Measurements from ENCODE around the gene MELTF.
A peak's percentile ranks its signal among the peaks of the same experiment; 100 is the strongest.
"Not testable (repeated sequence)": the region's sequence is repeated elsewhere in the genome, so short reads cannot be mapped to it uniquely, and the experiment has no call there.

MELTF gene

DNA sequence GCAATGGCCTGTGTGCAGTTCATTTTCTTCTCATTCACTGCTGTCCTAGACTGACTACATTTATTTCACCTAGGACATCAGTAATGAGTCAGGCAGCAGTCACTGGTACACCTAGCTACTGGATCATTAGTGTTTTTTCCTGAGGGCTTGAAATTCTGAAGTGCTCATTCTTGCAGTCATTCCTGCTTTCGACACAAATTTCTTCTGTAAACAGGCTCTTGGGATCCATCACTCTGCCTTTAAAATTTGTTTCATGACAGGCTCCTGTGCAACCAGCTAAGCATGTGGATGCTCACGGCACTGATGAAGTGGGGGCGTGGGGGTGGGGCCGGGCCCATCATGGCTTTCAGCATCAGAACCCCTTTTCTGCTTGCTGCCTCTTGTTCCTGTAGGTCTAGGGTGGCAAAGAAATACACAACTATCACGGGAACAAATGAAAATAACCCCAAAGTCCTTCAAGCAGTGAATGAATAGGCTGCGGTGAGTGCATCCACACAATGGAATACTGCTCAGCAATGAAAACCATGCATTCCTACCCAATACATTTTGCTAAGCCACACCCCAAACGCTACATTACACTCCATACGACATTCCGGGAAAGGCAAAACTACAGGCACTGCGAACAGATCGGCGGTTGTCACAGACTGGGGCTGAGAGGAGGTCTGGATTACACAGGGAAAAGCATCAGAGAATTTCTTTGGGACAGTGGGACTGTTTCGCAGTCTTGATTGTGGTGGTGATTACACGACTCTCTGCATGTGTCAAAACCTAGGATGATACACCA is 9.3 kb upstream of the MELTF start:
- H3K27ac ChIP-seq (ENCODE audit: low read depth in 2 of 2, low read length in 2 of 2): no peak overlapping the region
- no peak overlapping the region for H3K9ac ChIP-seq (ENCODE audit: low read depth in 1 of 2, low read length in 2 of 2)
- peaks cover 3 to 16% of the 10 kb centered on the region in 2 donors for H3K36me3 ChIP-seq (ENCODE audit: control insufficient read depth in 2 of 2, insufficient read depth in 2 of 2, low read length in 2 of 2)
- H3K9me3 ChIP-seq (ENCODE audit: control insufficient read depth in 2 of 2, low read length in 2 of 2): no peaks in the 10 kb centered on the region
- H3K27me3 ChIP-seq (ENCODE audit: control insufficient read depth in 2 of 2, insufficient read depth in 2 of 2, low read length in 2 of 2): peaks cover 0 to 6% of the 10 kb centered on the region in 2 donors
- no peak overlapping the region for H3K4me3 ChIP-seq (ENCODE audit: low read length in 2 of 2)
- H3K4me1 ChIP-seq (ENCODE audit: control insufficient read depth in 2 of 2, insufficient read depth in 2 of 2, low read length in 2 of 2): no peaks in the 10 kb centered on the region

DNA sequence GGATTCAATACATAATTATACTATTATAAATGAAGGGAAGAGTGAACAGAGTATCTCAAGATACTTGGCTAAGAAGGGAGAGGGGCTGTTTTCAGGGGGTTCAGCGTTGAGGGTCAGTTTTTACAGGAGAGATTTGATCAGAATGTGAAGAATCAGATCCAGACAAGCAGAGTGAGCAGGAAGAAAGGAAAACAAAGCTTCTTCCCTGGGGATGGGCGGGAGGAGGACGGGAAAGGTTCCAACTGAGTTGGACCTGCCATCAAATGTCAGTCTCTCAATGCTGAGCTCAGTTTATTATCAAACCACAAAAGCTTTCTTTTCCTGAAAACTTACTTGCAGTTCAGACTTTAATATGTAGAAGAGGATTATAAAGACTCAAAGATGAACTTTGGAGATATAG is 6.0 kb upstream of the MELTF start:
- no peak overlapping the region for H3K4me3 ChIP-seq (ENCODE audit: low read length in 2 of 2)
- H3K4me1 ChIP-seq (ENCODE audit: control insufficient read depth in 2 of 2, insufficient read depth in 2 of 2, low read length in 2 of 2): peaks cover 0 to 4% of the 10 kb centered on the region in 2 donors

DNA sequence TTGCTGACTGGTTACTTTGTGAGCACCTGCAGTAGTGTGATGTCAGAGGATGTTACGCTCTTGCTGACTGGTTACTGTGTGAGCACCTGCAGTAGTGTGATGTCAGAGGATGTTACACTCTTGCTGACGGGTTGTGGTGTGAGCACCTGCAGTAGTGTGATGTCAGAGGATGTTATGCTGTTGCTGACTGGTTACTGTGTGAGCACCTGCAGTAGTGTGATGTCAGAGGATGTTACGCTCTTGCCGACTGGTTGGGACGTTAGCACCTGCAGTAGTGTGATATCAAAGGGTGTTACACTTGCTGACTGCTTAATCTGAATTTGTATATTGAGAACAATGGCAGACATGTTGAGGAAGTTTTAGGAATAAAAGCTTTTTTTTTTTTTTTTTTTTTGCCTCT is 5.2 kb upstream of the MELTF start:
- not testable (repeated sequence) for H3K4me1 ChIP-seq (ENCODE audit: control insufficient read depth in 2 of 2, insufficient read depth in 2 of 2, low read length in 2 of 2); H3K27ac ChIP-seq (ENCODE audit: low read depth in 2 of 2, low read length in 2 of 2); H3K9ac ChIP-seq (ENCODE audit: low read depth in 1 of 2, low read length in 2 of 2); H3K36me3 ChIP-seq (ENCODE audit: control insufficient read depth in 2 of 2, insufficient read depth in 2 of 2, low read length in 2 of 2); H3K27me3 ChIP-seq (ENCODE audit: control insufficient read depth in 2 of 2, insufficient read depth in 2 of 2, low read length in 2 of 2); H3K4me3 ChIP-seq (ENCODE audit: low read length in 2 of 2); H3K9me3 ChIP-seq (ENCODE audit: control insufficient read depth in 2 of 2, low read length in 2 of 2)

More for the DNA sequence above, 6.0 kb upstream of the MELTF start:
- Histone ChIP-seq H3K9ac (ENCODE audit: low read depth in 1 of 2, low read length in 2 of 2) (no peak overlapping the region), H3K9me3 (ENCODE audit: control insufficient read depth in 2 of 2, low read length in 2 of 2) (no peaks in the 10 kb centered on the region), H3K27me3 (ENCODE audit: control insufficient read depth in 2 of 2, insufficient read depth in 2 of 2, low read length in 2 of 2) (peaks cover 0 to 6% of the 10 kb centered on the region in 2 donors), H3K27ac (ENCODE audit: low read depth in 2 of 2, low read length in 2 of 2) (no peak overlapping the region), H3K36me3 (ENCODE audit: control insufficient read depth in 2 of 2, insufficient read depth in 2 of 2, low read length in 2 of 2) (no peaks in the 10 kb centered on the region)

DNA sequence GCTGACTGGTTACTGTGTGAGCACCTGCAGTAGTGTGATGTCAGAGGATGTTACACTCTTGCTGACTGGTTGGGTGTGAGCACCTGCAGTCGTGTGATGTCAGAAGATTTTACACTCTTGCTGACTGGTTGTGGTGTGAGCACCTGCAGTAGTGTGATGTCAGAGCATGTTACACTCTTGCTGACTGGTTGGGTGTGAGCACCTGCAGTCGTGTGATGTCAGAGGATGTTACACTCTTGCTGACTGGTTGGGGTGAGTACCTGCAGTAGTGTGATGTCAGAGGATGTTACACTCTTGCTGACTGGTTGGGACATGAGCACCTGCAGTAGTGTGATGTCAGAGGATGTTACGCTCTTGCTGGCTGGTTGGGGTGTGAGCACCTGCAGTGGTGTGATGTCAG is 4.1 kb upstream of the MELTF start:
- not testable (repeated sequence) for H3K4me3 ChIP-seq (ENCODE audit: low read length in 2 of 2); H3K27me3 ChIP-seq (ENCODE audit: control insufficient read depth in 2 of 2, insufficient read depth in 2 of 2, low read length in 2 of 2); H3K9ac ChIP-seq (ENCODE audit: low read depth in 1 of 2, low read length in 2 of 2); H3K27ac ChIP-seq (ENCODE audit: low read depth in 2 of 2, low read length in 2 of 2); H3K36me3 ChIP-seq (ENCODE audit: control insufficient read depth in 2 of 2, insufficient read depth in 2 of 2, low read length in 2 of 2); H3K9me3 ChIP-seq (ENCODE audit: control insufficient read depth in 2 of 2, low read length in 2 of 2)
- peaks cover 5 to 13% of the 10 kb centered on the region in 2 donors for H3K4me1 ChIP-seq (ENCODE audit: control insufficient read depth in 2 of 2, insufficient read depth in 2 of 2, low read length in 2 of 2)

DNA sequence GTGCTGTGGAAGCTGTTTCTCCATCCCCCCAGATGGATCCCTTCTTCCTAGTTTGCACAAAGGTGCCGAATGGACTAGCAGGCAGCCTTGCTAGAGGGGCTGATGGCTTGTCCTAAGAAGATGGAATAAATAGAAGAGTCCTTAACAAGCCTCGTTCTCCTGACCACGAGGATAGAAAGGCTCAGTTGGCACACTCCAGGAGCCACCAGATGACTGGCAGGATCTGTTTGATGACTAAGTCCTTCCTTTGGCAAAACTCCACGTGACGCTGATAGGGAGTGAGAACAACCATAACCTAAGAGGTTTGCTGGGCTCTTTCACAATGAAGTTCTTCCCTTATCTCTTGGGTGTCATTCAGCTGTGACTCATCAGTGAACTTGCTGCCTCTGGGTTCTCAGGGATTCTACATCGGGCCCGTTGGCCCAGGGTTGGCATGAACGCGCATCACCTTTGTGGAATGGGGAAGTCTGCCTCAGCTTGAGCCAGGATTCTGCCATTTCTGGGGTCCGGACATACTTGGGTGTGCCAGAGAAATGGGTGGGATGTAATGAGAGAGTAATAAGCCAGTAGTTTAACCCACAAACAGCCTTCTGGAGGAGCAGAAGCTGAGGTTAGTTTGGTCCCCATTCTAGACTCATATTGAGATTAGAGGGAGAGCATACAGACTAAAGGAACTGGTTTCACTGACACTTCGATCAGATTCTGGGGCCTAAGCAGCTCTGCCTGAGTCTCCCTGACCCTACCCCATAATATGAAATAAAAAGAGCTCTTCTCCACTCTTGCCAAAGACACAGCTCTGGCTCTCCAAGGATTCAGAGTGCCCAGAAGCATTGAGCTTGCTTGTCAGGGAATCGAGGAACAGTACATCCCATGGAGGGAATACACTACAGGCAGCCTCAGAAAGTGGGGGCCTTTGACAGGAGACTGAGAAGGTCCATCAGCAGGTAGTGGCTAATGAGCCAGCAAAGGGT is 2.0 kb upstream of the MELTF start:
- H3K9me3 ChIP-seq (ENCODE audit: control insufficient read depth in 2 of 2, low read length in 2 of 2): no peaks in the 10 kb centered on the region
- H3K9ac ChIP-seq (ENCODE audit: low read depth in 1 of 2, low read length in 2 of 2): no peak overlapping the region
- peaks cover 5 to 13% of the 10 kb centered on the region in 2 donors for H3K4me1 ChIP-seq (ENCODE audit: control insufficient read depth in 2 of 2, insufficient read depth in 2 of 2, low read length in 2 of 2)
- H3K27ac ChIP-seq (ENCODE audit: low read depth in 2 of 2, low read length in 2 of 2): peak overlapping the region; percentile 27 to 34
- H3K4me3 ChIP-seq (ENCODE audit: low read length in 2 of 2): no peak overlapping the region
- H3K36me3 ChIP-seq (ENCODE audit: control insufficient read depth in 2 of 2, insufficient read depth in 2 of 2, low read length in 2 of 2): no peaks in the 10 kb centered on the region
- peaks cover 0 to 6% of the 10 kb centered on the region in 2 donors for H3K27me3 ChIP-seq (ENCODE audit: control insufficient read depth in 2 of 2, insufficient read depth in 2 of 2, low read length in 2 of 2)

DNA sequence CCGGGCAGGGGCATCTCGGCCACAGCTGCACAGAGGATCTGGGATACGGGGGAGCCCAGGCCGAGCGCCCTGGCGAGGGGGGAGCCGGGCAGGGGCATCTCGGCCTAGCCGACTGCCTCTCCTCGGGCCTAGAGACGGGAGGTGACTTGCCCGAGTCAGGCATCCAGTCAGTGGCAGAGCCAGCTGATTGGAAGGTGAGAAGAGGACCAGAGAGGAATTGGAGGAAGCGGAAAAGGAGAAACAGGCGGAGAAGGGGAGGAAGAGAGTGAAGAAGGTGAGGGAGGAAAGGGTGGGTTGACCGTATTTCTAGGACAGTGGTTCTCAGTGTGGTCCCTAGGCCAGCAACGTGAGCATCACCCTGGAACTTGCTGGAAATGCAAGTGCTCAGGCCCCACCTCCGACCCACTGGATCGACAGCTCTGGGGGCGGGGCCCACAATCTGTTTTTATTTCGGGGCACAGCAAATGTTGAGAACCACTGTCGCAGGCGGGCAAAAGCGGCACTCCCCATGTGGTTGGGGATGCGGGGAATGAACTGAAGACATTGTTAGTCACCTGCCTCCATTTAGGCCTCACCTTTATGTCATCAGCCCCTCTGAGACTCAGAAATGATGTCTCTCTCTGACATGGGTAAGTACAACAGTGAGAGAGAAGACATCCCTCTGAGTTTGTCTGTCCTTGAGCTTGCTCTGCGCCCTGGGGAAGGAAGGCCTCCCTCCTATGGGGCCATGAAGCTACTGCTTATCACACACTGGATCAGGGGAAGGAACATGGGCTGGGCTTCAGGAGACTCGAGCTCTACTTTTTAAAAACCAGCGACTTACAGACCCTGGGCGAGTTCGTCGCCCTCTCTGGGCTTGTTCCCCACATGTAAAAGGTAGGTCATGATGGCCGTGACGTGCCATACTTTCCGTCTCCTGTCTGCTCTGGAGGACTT is 1.0 kb upstream of the MELTF start:
- peaks cover 5 to 13% of the 10 kb centered on the region in 2 donors for H3K4me1 ChIP-seq (ENCODE audit: control insufficient read depth in 2 of 2, insufficient read depth in 2 of 2, low read length in 2 of 2)
- H3K27me3 ChIP-seq (ENCODE audit: control insufficient read depth in 2 of 2, insufficient read depth in 2 of 2, low read length in 2 of 2): peaks cover 0 to 6% of the 10 kb centered on the region in 2 donors
- H3K9me3 ChIP-seq (ENCODE audit: control insufficient read depth in 2 of 2, low read length in 2 of 2): no peaks in the 10 kb centered on the region
- H3K9ac ChIP-seq (ENCODE audit: low read depth in 1 of 2, low read length in 2 of 2): no peak overlapping the region
- no peak overlapping the region for H3K4me3 ChIP-seq (ENCODE audit: low read length in 2 of 2)
- peak overlapping the region in 1 of 2 donors; percentile 34 for H3K27ac ChIP-seq (ENCODE audit: low read depth in 2 of 2, low read length in 2 of 2)
- H3K36me3 ChIP-seq (ENCODE audit: control insufficient read depth in 2 of 2, insufficient read depth in 2 of 2, low read length in 2 of 2): no peaks in the 10 kb centered on the region

DNA sequence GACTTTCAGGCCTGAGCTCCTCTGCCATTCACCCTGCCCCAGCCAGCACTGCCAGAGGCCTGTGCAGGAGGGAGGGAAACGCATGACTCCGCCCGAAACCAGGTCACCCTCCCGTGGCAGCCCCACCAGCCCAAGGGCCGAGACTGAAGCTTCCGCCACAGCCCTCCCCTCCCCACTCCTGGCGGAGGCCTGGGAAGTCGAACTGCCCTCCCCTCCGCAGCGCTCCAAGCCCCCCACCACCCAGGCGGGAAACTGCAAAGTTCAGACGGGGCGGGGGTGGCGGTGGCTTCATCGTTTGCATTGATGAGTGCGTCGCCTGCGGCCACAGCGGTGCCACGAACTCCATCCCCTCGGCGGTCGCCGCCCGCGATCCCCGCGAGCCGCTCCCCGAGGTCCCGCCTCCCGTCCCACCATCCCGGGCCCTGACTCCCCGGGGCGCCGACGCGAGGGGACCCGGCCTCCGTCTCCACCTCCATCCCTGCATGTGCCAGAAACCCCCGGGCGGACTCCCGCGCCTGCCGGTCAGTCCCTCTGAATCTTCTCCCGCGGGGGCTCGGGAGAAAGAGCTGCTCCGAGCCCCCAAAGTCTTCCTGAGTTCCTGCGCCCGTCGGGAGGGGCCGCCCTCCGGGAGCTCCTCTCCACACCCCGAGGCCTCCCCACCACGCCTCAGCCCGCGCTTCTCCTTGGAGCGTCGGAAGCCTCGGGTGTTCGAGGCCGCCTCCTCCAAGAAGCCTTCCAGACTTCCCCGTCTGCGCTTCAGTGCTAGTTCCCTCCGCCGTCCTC is 698 bp downstream of the MELTF start:
- no peaks in the 10 kb centered on the region for H3K36me3 ChIP-seq (ENCODE audit: control insufficient read depth in 2 of 2, insufficient read depth in 2 of 2, low read length in 2 of 2)
- H3K9ac ChIP-seq (ENCODE audit: low read depth in 1 of 2, low read length in 2 of 2): peak overlapping the region in 1 of 2 donors; percentile 48
- H3K27me3 ChIP-seq (ENCODE audit: control insufficient read depth in 2 of 2, insufficient read depth in 2 of 2, low read length in 2 of 2): no peaks in the 10 kb centered on the region
- peaks cover 5 to 13% of the 10 kb centered on the region in 2 donors for H3K4me1 ChIP-seq (ENCODE audit: control insufficient read depth in 2 of 2, insufficient read depth in 2 of 2, low read length in 2 of 2)
- H3K27ac ChIP-seq (ENCODE audit: low read depth in 2 of 2, low read length in 2 of 2): no peak overlapping the region
- H3K9me3 ChIP-seq (ENCODE audit: control insufficient read depth in 2 of 2, low read length in 2 of 2): no peaks in the 10 kb centered on the region
- peak overlapping the region; percentile 56 to 60 for H3K4me3 ChIP-seq (ENCODE audit: low read length in 2 of 2)

DNA sequence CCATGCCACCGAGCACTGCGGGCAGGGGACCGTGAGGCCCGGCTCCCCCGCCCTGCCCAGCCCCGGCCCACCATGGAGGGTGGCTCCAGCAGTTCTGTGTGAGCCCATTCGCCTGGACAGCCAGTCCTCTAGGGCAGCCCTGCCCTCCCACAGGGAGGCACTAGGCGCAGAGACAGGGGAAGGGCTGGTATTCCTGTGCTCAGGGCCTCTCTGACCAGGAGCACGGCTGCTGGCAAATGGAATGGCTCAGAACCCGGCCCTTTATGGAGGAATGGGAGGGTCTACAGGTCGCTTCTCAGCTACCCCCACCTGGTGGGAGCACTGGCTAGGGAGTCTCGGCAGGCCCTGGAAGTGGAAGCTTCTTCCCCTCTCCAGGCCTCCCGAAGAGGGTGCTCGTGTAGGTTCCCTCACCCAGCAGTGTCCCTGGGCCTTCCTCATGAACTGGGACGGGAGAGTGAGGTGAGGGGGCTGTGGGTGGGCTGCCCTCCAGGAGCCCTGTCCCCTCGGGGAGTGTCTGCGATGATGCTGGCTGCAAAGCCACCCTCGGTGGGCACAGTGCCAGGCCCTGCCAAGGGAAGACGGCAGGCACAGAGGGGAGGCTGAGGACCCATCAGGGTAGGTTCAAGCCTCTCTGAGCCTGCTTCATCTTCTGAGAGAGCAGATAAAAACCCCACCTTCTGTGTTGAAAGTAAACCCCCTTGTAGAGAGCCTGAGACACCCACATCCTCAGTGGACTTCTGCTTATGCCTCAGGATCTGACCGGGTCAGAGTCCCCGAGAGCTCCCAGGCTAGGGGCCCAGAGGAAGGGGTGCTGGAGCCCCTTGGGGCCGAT is 1.5 kb downstream of the MELTF start:
- no peaks in the 10 kb centered on the region for H3K27me3 ChIP-seq (ENCODE audit: control insufficient read depth in 2 of 2, insufficient read depth in 2 of 2, low read length in 2 of 2)
- peaks cover 5 to 13% of the 10 kb centered on the region in 2 donors for H3K4me1 ChIP-seq (ENCODE audit: control insufficient read depth in 2 of 2, insufficient read depth in 2 of 2, low read length in 2 of 2)
- H3K9me3 ChIP-seq (ENCODE audit: control insufficient read depth in 2 of 2, low read length in 2 of 2): no peaks in the 10 kb centered on the region
- H3K4me3 ChIP-seq (ENCODE audit: low read length in 2 of 2): peak overlapping the region in 1 of 2 donors; percentile 60
- H3K36me3 ChIP-seq (ENCODE audit: control insufficient read depth in 2 of 2, insufficient read depth in 2 of 2, low read length in 2 of 2): no peaks in the 10 kb centered on the region
- no peak overlapping the region for H3K9ac ChIP-seq (ENCODE audit: low read depth in 1 of 2, low read length in 2 of 2)
- H3K27ac ChIP-seq (ENCODE audit: low read depth in 2 of 2, low read length in 2 of 2): no peak overlapping the region

Data from mucosa of rectum (tissue), 2 donors.